Spinal cord (tissue), 10 donors: ENCODE results near the gene ZNF569. TPM values are rescaled to one million over a fixed set of nuclear protein-coding genes. Genes with fewer than 3 reads are reported as not detected.
A peak's percentile ranks its signal among the peaks of the same experiment; 100 is the strongest.

Experiments
- DNase-seq, 6 donors: peaks; one replicate each; pipeline versions ENCODE4 v3.0.0 to v3.0.0-alpha.2; 2013 to 2015; ENCODE audit warnings: low spot score in 6 of 6, low read depth in 4 of 6
- H3K27ac ChIP-seq: one replicate; pipeline ENCODE4 v1.5.1; 2013; ENCODE audit warnings: low read depth, low read length, control low read depth
- H3K27me3 ChIP-seq: one replicate; pipeline ENCODE4 v1.6.1; 2013; ENCODE audit warnings: low read length; ENCODE audit not compliant: control insufficient read depth, insufficient read depth
- H3K36me3 ChIP-seq: one replicate; pipeline ENCODE4 v1.6.1; 2013; ENCODE audit warnings: low read length; ENCODE audit not compliant: control insufficient read depth, insufficient read depth
- H3K4me1 ChIP-seq: one replicate; pipeline ENCODE4 v1.6.1; 2013; ENCODE audit warnings: low read length; ENCODE audit not compliant: control insufficient read depth, insufficient read depth
- H3K4me3 ChIP-seq: one replicate; pipeline ENCODE4 v1.5.1; 2013; ENCODE audit warnings: low read depth, low read length, control low read depth
- H3K9me3 ChIP-seq: one replicate; pipeline ENCODE4 v1.6.1; 2013; ENCODE audit warnings: low read length; ENCODE audit not compliant: control insufficient read depth, insufficient read depth
- WGBS: methylation state at CpG from one replicate; pipeline ENCODE4 v1.1.5; 2013; ENCODE audit warnings: missing lambda C conversion rate; ENCODE audit not compliant: insufficient coverage; 5-methylcytosine and 5-hydroxymethylcytosine counted together
- long read RNA-seq, 4 donors: transcript quantifications; one replicate each; lab custom pipeline, GENCODE V29; 2026
- polyA plus RNA-seq, 2 donors: library from polyadenylated mRNA; unstranded; fragments of 120-200 nt; gene quantifications; one replicate each; pipeline ENCODE4 v1.2.1, GENCODE V29; 2013; ENCODE audit not compliant: insufficient read length in 2 of 2
- total RNA-seq, 2 donors: library from RNA; depleted of rRNA in 1 of 2; stranded (reverse); fragments of 120-200 nt in 1 of 2; fragments of >200 nt in 1 of 2; gene quantifications; one replicate each; pipeline versions ENCODE4 v1.2.3 to v1.2.4, GENCODE V29; 2013 to 2014
- donor health status: healthy.

The ZNF569 gene
- total RNA-seq (10 to 100 TPM; 14.1 to 26.1 TPM), polyA plus RNA-seq (10 to 100 TPM; 12.1 to 13.3 TPM)
- long read RNA-seq, donor 1, result 0 reads
- long read RNA-seq, donor 2, full-length matches to known transcripts, result 2 of 2 reads
- long read RNA-seq, donor 2, partial matches to known transcripts, result 0 of 2 reads
- long read RNA-seq, donor 2, other reads (novel, unspliced or antisense), result 0 of 2 reads
- long read RNA-seq, donor 3, full-length matches to known transcripts, result 3 of 3 reads
- long read RNA-seq, donor 3, partial matches to known transcripts, result 0 of 3 reads
- long read RNA-seq, donor 3, other reads (novel, unspliced or antisense), result 0 of 3 reads
- long read RNA-seq, donor 4, full-length matches to known transcripts, result 2 of 2 reads
- long read RNA-seq, donor 4, partial matches to known transcripts, result 0 of 2 reads
- long read RNA-seq, donor 4, other reads (novel, unspliced or antisense), result 0 of 2 reads

GRCh38 chr19:37466798-37467607 lies at the start of gene ZNF569:
TSS of gene ZNF569 (minus strand) at chr19:37467444. CDS start at chr19:37444921, 22,523 bp downstream.
- Histone ChIP-seq H3K36me3 (peaks cover 22% of the 10 kb centered on the region), H3K4me1 (peaks cover 20% of the 10 kb centered on the region), H3K27ac (peak within 1 kb of the TSS; percentile 96), H3K4me3 (peak within 1 kb of the TSS; percentile 76), H3K9me3 (peaks cover 1% of the 10 kb centered on the region), H3K27me3 (no peaks in the 10 kb centered on the region)
- WGBS, result under 1% methylated on average over 61 of the region's 62 CpGs
- peak; percentile 88 to 99 (median 93) for DNase-seq

- Histone ChIP-seq H3K9me3 (no peaks in the 10 kb centered on the region), H3K27me3 (no peaks in the 10 kb centered on the region), H3K27ac (no peak overlapping the region), H3K4me3 (no peak overlapping the region), H3K36me3 (peaks cover 39% of the 10 kb centered on the region), H3K4me1 (no peaks in the 10 kb centered on the region)
- WGBS, result no CpG with 5 or more reads among the region's 2 CpGs
- DNase-seq, result no peak
These were observed 46.2 kb upstream of the ZNF569 start for GRCh38 chr19:37513397-37513796.

- H3K4me1 ChIP-seq, result no peaks in the 10 kb centered on the region
- H3K36me3 ChIP-seq, result peaks cover 33% of the 10 kb centered on the region
- no peaks in the 10 kb centered on the region for H3K9me3 ChIP-seq
- DNase-seq, result no peak
- H3K27ac ChIP-seq, result no peak overlapping the region
- WGBS, result 100% methylated on average over 2 of the region's 3 CpGs
- H3K27me3 ChIP-seq, result no peaks in the 10 kb centered on the region
- H3K4me3 ChIP-seq, result no peak overlapping the region
These were observed 44.6 kb upstream of the ZNF569 start for GRCh38 chr19:37511821-37512220.

- Histone ChIP-seq H3K27ac (no peak overlapping the region), H3K4me3 (no peak overlapping the region), H3K27me3 (no peaks in the 10 kb centered on the region), H3K36me3 (peaks cover 27% of the 10 kb centered on the region), H3K4me1 (no peaks in the 10 kb centered on the region), H3K9me3 (no peaks in the 10 kb centered on the region)
- no peak for DNase-seq
- WGBS, result no CpG with 5 or more reads among the region's 3 CpGs
These were observed 43.9 kb upstream of the ZNF569 start for GRCh38 chr19:37511186-37511585.

GRCh38 chr19:37507167-37507464 lies 39.9 kb upstream of the ZNF569 start:
- peak in 1 of 6 donors; percentile 15 for DNase-seq
- Histone ChIP-seq H3K36me3 (peaks cover 20% of the 10 kb centered on the region), H3K27ac (peak overlapping the region; percentile 96), H3K4me1 (peaks cover 5% of the 10 kb centered on the region), H3K4me3 (peak overlapping the region; percentile 87), H3K9me3 (no peaks in the 10 kb centered on the region), H3K27me3 (no peaks in the 10 kb centered on the region)
- WGBS, result 1% methylated on average over 9 of the region's 9 CpGs

- H3K27ac ChIP-seq, result peak within 1 kb of the TSS; percentile 96
- peak within 1 kb of the TSS; percentile 87 for H3K4me3 ChIP-seq
- H3K9me3 ChIP-seq, result no peaks in the 10 kb centered on the region
- WGBS, result under 1% methylated on average over 40 of the region's 40 CpGs
- no peaks in the 10 kb centered on the region for H3K27me3 ChIP-seq
- peak; percentile 84 to 99 (median 94) for DNase-seq
- peaks cover 5% of the 10 kb centered on the region for H3K4me1 ChIP-seq
- H3K36me3 ChIP-seq, result peaks cover 15% of the 10 kb centered on the region
These were observed 39.3 kb upstream of the ZNF569 start, which contains the start of gene ZNF793 for GRCh38 chr19:37506387-37507166. TSS of gene ZNF793 (plus strand) at chr19:37506939. CDS start at chr19:37523440, 16,501 bp downstream.

- H3K4me3 ChIP-seq, result peak overlapping the region; percentile 87
These were observed 38.7 kb upstream of the ZNF569 start for GRCh38 chr19:37505958-37506386.

GRCh38 chr19:37492213-37492612 lies 25.0 kb upstream of the ZNF569 start:
- H3K27ac ChIP-seq, result no peak overlapping the region
- no peaks in the 10 kb centered on the region for H3K27me3 ChIP-seq
- peaks cover 14% of the 10 kb centered on the region for H3K9me3 ChIP-seq
- DNase-seq, result no peak
- no CpG with 5 or more reads among the region's 3 CpGs for WGBS
- no peaks in the 10 kb centered on the region for H3K36me3 ChIP-seq
- no peaks in the 10 kb centered on the region for H3K4me1 ChIP-seq
- no peak overlapping the region for H3K4me3 ChIP-seq

More at GRCh38 chr19:37505958-37506386, 38.7 kb upstream of the ZNF569 start:
- Histone ChIP-seq H3K27ac (peak overlapping the region; percentile 96), H3K27me3 (no peaks in the 10 kb centered on the region), H3K36me3 (peaks cover 10% of the 10 kb centered on the region), H3K4me1 (peaks cover 5% of the 10 kb centered on the region), H3K9me3 (no peaks in the 10 kb centered on the region)
- peak in 2 of 6 donors; percentile 15 for DNase-seq
- 0% methylated on average over 10 of the region's 12 CpGs for WGBS
